GM12878 (cell line): ENCODE data around the gene ZNF213. TPM values are rescaled to one million over a fixed set of nuclear protein-coding genes. Genes with fewer than 3 reads are reported as not detected.
A peak's percentile ranks its signal among the peaks of the same experiment; 100 is the strongest.

ENCODE experiments used
- ATAC-seq: fragments of 200-7000 bp; cut with Tn5 transposase; 3 replicates; pipeline ENCODE4 v1.9.1; 2020; ENCODE audit warnings: mild to moderate bottlenecking, moderate library complexity
- BruUV-seq: library from RNA; stranded (reverse); fragments of 400-500 nt; replicated peaks from 2 replicates; lab custom pipeline; 2021; lab: Mats Ljungman, UMichigan
- CTCF ChIA-PET: fragments of 300-600 bp; sonication (Branson Sonifier 250); formaldehyde crosslinking; extraction: SDS; loops from one replicate; lab custom pipeline; 2021; ENCODE audit warnings: inconsistent platforms; lab: Yijun Ruan, JAX
- POLR2A ChIA-PET: fragments of 350-600 bp; formaldehyde crosslinking; extraction: SDS; loops from one replicate; lab custom pipeline; 2021; ENCODE audit warnings: inconsistent platforms; lab: Charles Lee
- RAD21 ChIA-PET: fragments of 300-600 bp; sonication (Branson Sonifier 250); formaldehyde crosslinking; loops from one replicate; lab custom pipeline; 2023; ENCODE audit warnings: antibody characterized with exemption; ENCODE audit not compliant: unreplicated experiment; lab: Charles Lee
- SMC1A ChIA-PET: fragments of 300-600 bp; sonication (Branson Sonifier 250); formaldehyde crosslinking; loops from one replicate; lab custom pipeline; 2023; ENCODE audit not compliant: unreplicated experiment, uncharacterized antibody; lab: Charles Lee
- DNase-seq: peaks from one replicate; pipeline ENCODE4 v3.0.0-alpha.2; 2011; ENCODE audit warnings: low read depth, low spot score
- FAIRE-seq: peaks from 3 replicates; lab custom pipeline; 2011; peaks lifted over from hg19 to GRCh38; lab: Jason Lieb, UNC
- H2AFZ ChIP-seq: 2 replicates; pipeline ENCODE4 v1.6.0; 2011; ENCODE audit warnings: low read depth, low read length, control low read depth; ENCODE audit not compliant: control insufficient read depth
- H3K27ac ChIP-seq: 2 replicates; pipeline ENCODE4 v1.5.1; 2011; ENCODE audit warnings: control low read depth; ENCODE audit not compliant: control insufficient read depth, insufficient read depth
- H3K27me3 ChIP-seq, 2 experiments: replicated peaks in 1 of 2; 2 replicates each; pipeline versions ENCODE4 v1.6.0 to v1.6.1; 2011; ENCODE audit warnings: low read length in 1 of 2; ENCODE audit not compliant: control insufficient read depth in 2 of 2, insufficient read depth in 2 of 2
- H3K36me3 ChIP-seq, 2 experiments: 2 replicates each; pipeline ENCODE4 v1.5.1; 2011; ENCODE audit warnings: low read length in 1 of 2; ENCODE audit not compliant: control insufficient read depth in 2 of 2, insufficient read depth in 2 of 2
- H3K4me1 ChIP-seq: 2 replicates; pipeline ENCODE4 v1.6.1; 2011; ENCODE audit warnings: mild to moderate bottlenecking, low read length, moderate library complexity, mixed read lengths; ENCODE audit not compliant: control insufficient read depth, insufficient read depth
- H3K4me2 ChIP-seq: 2 replicates; pipeline ENCODE4 v1.6.0; 2011; ENCODE audit warnings: control low read depth; ENCODE audit not compliant: control insufficient read depth, insufficient read depth
- H3K4me3 ChIP-seq: fragments of 200-600 bp; sonication (generic); 2 replicates; pipeline ENCODE4 v1.5.1; 2016
- H3K79me2 ChIP-seq: 2 replicates; pipeline ENCODE4 v1.6.0; 2011; ENCODE audit warnings: low read length; ENCODE audit not compliant: control insufficient read depth, insufficient read depth
- H3K9ac ChIP-seq: 2 replicates; pipeline ENCODE4 v1.8.0; 2011; ENCODE audit warnings: low read length, control low read depth, mixed read lengths; ENCODE audit not compliant: control insufficient read depth, insufficient read depth
- H3K9me3 ChIP-seq: replicated peaks from 3 replicates; pipeline ENCODE4 v1.5.1; 2011; ENCODE audit warnings: mild to moderate bottlenecking, low read length; ENCODE audit not compliant: control insufficient read depth, insufficient read depth
- H4K20me1 ChIP-seq: 2 replicates; pipeline ENCODE4 v1.6.0; 2011; ENCODE audit not compliant: control insufficient read depth, insufficient read depth
- BHLHE40 ChIP-seq, 2 experiments: fragments of 450-650 bp in 1 of 2; IDR thresholded peaks; 2 replicates each; pipeline ENCODE4 v1.6.1; 2011 to 2017; ENCODE audit warnings: low read depth in 2 of 2, borderline replicate concordance in 1 of 2, improper control_type of control experiment in 1 of 2, low read length in 1 of 2, mild to moderate bottlenecking in 1 of 2
- CBFB ChIP-seq: IDR thresholded peaks from 2 replicates; pipeline ENCODE4 v1.6.1; 2016; ENCODE audit warnings: antibody characterized with exemption, low read depth
- DPF2 ChIP-seq: fragments of 450-650 bp; IDR thresholded peaks from 2 replicates; pipeline ENCODE4 v1.6.1; 2017; ENCODE audit warnings: mild to moderate bottlenecking
- EGR1 ChIP-seq, 2 experiments: IDR thresholded peaks; 1 replicate in 1 of 2; 2 replicates in 1 of 2; pipeline ENCODE4 v1.6.1; 2011 to 2012; ENCODE audit warnings: low read depth in 2 of 2, low read length in 2 of 2, borderline replicate concordance in 1 of 2, mild to moderate bottlenecking in 1 of 2, moderate library complexity in 1 of 2
- FOXK2 ChIP-seq: fragments of 450-650 bp; IDR thresholded peaks from 2 replicates; pipeline ENCODE4 v1.6.1; 2017; ENCODE audit warnings: mild to moderate bottlenecking, moderate library complexity
- HDAC6 ChIP-seq: fragments of 200-600 bp; sonication (generic); IDR thresholded peaks from one replicate; pipeline ENCODE4 v1.8.0; 2017; ENCODE audit warnings: antibody characterized with exemption; ENCODE audit not compliant: unreplicated experiment
- IRF5 ChIP-seq: fragments of 450-650 bp; IDR thresholded peaks from 2 replicates; pipeline ENCODE4 v1.6.1; 2017; ENCODE audit warnings: borderline replicate concordance
- JUNB ChIP-seq: IDR thresholded peaks from 2 replicates; pipeline ENCODE4 v1.6.1; 2016; ENCODE audit warnings: antibody characterized with exemption, mild to moderate bottlenecking
- KAT2A ChIP-seq: conservative IDR thresholded peaks from 2 replicates; pipeline ENCODE4 v1.6.1; 2011; ENCODE audit warnings: low read depth, low read length; ENCODE audit not compliant: control insufficient read depth
- NFYB ChIP-seq: IDR thresholded peaks from 2 replicates; pipeline ENCODE4 v1.6.1; 2011; ENCODE audit warnings: low read depth, mild to moderate bottlenecking, low read length, improper control_type of control experiment, moderate library complexity; ENCODE audit not compliant: insufficient read depth
- RAD51 ChIP-seq: fragments of 450-650 bp; IDR thresholded peaks from 2 replicates; pipeline ENCODE4 v1.6.1; 2016; ENCODE audit warnings: moderate library complexity, mild to moderate bottlenecking, inconsistent platforms
- RUNX3 ChIP-seq: IDR thresholded peaks from 2 replicates; pipeline ENCODE4 v1.6.1; 2012; ENCODE audit warnings: low read length, inconsistent platforms
- SMAD5 ChIP-seq: IDR thresholded peaks from 2 replicates; pipeline ENCODE4 v1.6.1; 2016; ENCODE audit warnings: antibody characterized with exemption, low read depth
- SP1 ChIP-seq: IDR thresholded peaks from one replicate; pipeline ENCODE4 v1.6.1; 2011; ENCODE audit warnings: low read depth, low read length
- STAT3 ChIP-seq: IDR thresholded peaks from 2 replicates; pipeline ENCODE4 v1.6.1; 2011; ENCODE audit warnings: low read depth, low read length, improper control_type of control experiment
- YY1 ChIP-seq: IDR thresholded peaks from 2 replicates; pipeline ENCODE4 v1.6.1; 2011; ENCODE audit warnings: low read depth, mild to moderate bottlenecking, low read length
- ZZZ3 ChIP-seq: IDR thresholded peaks from 2 replicates; pipeline ENCODE4 v1.6.1; 2011; ENCODE audit warnings: low read depth; ENCODE audit not compliant: control insufficient read depth, insufficient read length
- WGBS: methylation state at CpG from one replicate; pipeline ENCODE4 v1.1.6; 2016; ENCODE audit warnings: low lambda C conversion rate; ENCODE audit not compliant: insufficient replicate concordance, insufficient coverage; ENCODE audit errors: missing lambda C conversion rate; 5-methylcytosine and 5-hydroxymethylcytosine counted together
- in situ Hi-C: fragments of 300-500 bp; cut with MboI; formaldehyde crosslinking; loops from 9 replicates; pipeline ENCODE4 v1.14.3; 2018; ENCODE audit warnings: mixed read lengths
- intact Hi-C: fragments of 100-400 bp; cut with micrococcal nuclease; formaldehyde crosslinking; loops from one replicate; pipeline ENCODE4 v1.14.2; 2022; ENCODE audit not compliant: unreplicated experiment
- polyA plus RNA-seq, 11 experiments: library from polyadenylated mRNA; depleted of rRNA in 4 of 11; unstranded in 6 of 11; stranded (reverse) in 5 of 11; fragments of >200 nt; fragmentation: Nextera tagmentation in 4 of 11; fragmentation: Illumina TruSeq in 1 of 11; extraction: Ambion mirVana in 4 of 11; extraction: Trizol in 1 of 11; gene quantifications; 1 replicate in 1 of 11; 2 replicates in 10 of 11; pipeline versions ENCODE4 v1.2.1 to v1.2.3, GENCODE V29; 2011 to 2016; ENCODE audit warnings: inconsistent platforms in 2 of 11, missing spikeins in 2 of 11, low read depth in 1 of 11
- total RNA-seq, 4 experiments: library from RNA; depleted of rRNA in 3 of 4; stranded (reverse); fragments of >200 nt in 3 of 4; fragmentation: Illumina TruSeq in 1 of 4; extraction: Trizol in 1 of 4; gene quantifications; 2 replicates each; pipeline versions ENCODE4 v1.2.1 to v1.2.3, GENCODE V29; 2013 to 2021
- TF ChIP-seq, protein P1 (sequence below): IDR thresholded peaks from 2 replicates; pipeline ENCODE4 v1.6.1; 2012; ENCODE audit warnings: low read depth, low read length, improper control_type of control experiment

Gene ZNF213
- total and polyA plus RNA-seq, 10 of the 15 experiments (the other 5 are each of a cell fraction or from before 2014, with no cell fraction given): 0.53 to 9.4 (median 1.1) TPM

GRCh38 chr16:3183445-3184139 lies 48.8 kb downstream of the ZNF213 start:
- ChIA-PET POLR2A (no interaction called here), SMC1A (no interaction called here), RAD21 (no interaction called here), CTCF (interaction anchor here (0.8 to 2.8 kb wide), 4 partner anchors 9 to 344 kb away, joined by 3 to 15 read pairs (median 4); no protein-coding TSS in a partner anchor)
- Histone ChIP-seq H3K9me3 (no peaks in the 10 kb centered on the region), H4K20me1 (no peaks in the 10 kb centered on the region), H3K27ac (no peak overlapping the region), H3K4me2 (peak overlapping the region; percentile 95), H3K4me3 (peak overlapping the region; percentile 65), H3K9ac (peak overlapping the region; percentile 39), H3K79me2 (no peaks in the 10 kb centered on the region), H3K4me1 (peaks cover 15% of the 10 kb centered on the region), H2AFZ (peak overlapping the region; percentile 71), H3K36me3 (no peaks in the 10 kb centered on the region), H3K27me3 (no peaks in the 10 kb centered on the region; a peak in 2 of 4 replicates)
- TF ChIP-seq KAT2A (no peak), NFYB (no peak), HDAC6 (no peak), BHLHE40 (IDR thresholded peaks at IDR 0.05; ENCODE audit: borderline replicate concordance in 1 of 2, low read depth in 2 of 2, low read length in 1 of 2) (no peak), DPF2 (no peak), JUNB (no peak), FOXK2 (no peak), CBFB (peak; percentile 20; the same call in 1 of the 2 replicates), EGR1 (IDR thresholded peaks at IDR 0.05; ENCODE audit: borderline replicate concordance in 1 of 2, low read depth in 2 of 2, low read length in 2 of 2) (no peak), SP1 (no peak), IRF5 (no peak), SMAD5 (no peak), YY1 (0 out of 2 replicates have a peak, but pooled peaks have one; percentile 7), STAT3 (no peak), ZZZ3 (no peak), RAD51 (no peak), RUNX3 (peak; percentile 4; the same call in 1 of the 2 replicates)
- TF ChIP-seq, protein P1, sequence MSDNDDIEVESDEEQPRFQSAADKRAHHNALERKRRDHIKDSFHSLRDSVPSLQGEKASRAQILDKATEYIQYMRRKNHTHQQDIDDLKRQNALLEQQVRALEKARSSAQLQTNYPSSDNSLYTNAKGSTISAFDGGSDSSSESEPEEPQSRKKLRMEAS: no peak
- peak; percentile 34 for ATAC-seq
- BruUV-seq: no TSS peak
- intact Hi-C loops (no loop called here), in situ Hi-C loops (no loop called here)
- no peak for FAIRE-seq
- WGBS: 7% methylated on average over 42 of the region's 42 CpGs
- DNase-seq: no peak
